Activated CD4-positive, CD25-positive, alpha-beta regulatory T cell treated with anti-CD3 and anti-CD28 coated beads, Interleukin-2, amount 50 U/mL, for 72 hours (primary cell): ENCODE data around the gene PSG1.
"Not testable (repeated sequence)": the region's sequence is repeated elsewhere in the genome, so short reads cannot be mapped to it uniquely, and the experiment has no call there.

Source experiments
- DNase-seq: peaks from one replicate; pipeline ENCODE4 v3.0.0; 2021

Gene PSG1

DNA sequence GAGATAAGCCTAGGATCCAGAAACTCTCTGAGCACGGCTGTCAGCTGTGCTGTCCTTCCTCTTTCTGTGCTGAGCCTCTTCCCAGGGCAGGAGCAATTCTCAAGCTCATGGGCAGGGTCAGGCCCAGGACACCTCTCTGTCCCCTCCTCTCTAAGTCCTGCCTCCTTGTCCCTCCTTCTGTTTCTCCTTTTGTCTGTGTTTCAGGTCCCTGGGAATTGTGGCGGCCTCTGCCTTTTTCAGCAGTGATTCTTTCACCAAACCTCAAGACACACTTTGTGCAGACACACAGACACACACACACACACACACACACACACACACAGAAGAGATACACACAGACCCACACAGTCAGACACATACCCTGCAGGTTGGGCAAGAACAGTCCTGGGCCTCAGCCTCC, at the start of gene PSG1:
TSS of gene PSG1 (minus strand) at position 101 of the 400 bp plus-strand sequence. CDS start 132 bp downstream, outside the sequence.
- DNase-seq = no peak

DNA sequence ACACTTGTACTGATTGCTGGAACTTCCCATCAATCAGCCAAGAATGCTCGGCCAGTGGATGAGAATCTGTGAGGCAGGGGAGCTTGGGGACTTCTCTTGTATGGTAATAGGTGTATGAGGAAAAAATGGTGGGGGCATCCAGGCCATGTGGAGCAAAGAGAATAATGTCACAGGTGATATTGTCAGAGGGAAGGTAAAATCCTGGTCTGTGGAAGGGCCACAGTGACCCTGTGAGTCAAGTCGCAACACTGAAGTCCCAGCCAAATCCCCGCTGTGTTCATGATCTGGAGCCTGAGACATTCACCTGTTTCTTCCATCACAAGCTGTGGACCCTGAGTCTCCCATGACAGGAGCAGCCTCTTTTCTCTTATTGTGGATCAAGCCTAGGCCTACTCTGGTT, 49.4 kb upstream of the PSG1 start:
- no peak for DNase-seq

DNA sequence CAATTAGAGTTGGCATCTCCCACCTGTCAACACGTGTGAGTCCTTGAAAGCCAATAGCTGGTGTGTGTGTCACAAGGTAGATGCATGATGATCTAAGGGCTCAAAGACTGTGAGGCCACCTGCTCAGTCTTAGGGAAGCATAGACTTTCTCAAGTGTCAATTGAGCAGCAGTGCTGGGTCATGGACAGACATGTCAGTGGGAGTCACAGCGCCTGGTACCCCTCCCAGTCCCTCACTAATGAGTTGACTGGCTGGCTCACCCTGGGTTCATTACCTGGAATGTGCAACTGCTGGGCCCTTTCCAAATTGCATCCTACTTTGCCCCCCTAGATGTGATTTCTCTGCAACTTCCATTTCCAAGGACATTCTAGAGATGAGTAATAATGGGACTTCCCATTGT, 47.3 kb upstream of the PSG1 start:
- DNase-seq = no peak

DNA sequence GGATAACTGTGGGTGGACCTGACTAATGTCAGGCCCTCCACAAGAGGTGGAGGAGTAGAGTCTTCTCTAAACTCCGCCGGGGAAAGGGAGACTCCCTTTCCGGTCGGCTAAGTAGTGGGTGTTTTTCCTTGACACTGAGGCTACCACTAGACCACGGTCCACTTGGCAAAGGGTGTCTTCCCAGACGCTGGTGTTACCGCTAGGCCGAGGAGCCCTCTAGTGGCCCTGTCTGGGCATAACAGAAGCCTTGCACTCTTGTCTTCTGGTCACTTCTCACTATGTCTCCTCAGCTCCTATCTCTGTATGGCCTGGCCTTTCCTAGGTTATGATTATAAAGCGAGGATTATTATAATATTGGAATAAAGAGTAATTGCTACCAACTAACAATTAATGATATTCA, 43.6 kb upstream of the PSG1 start:
- not testable (repeated sequence) for DNase-seq

DNA sequence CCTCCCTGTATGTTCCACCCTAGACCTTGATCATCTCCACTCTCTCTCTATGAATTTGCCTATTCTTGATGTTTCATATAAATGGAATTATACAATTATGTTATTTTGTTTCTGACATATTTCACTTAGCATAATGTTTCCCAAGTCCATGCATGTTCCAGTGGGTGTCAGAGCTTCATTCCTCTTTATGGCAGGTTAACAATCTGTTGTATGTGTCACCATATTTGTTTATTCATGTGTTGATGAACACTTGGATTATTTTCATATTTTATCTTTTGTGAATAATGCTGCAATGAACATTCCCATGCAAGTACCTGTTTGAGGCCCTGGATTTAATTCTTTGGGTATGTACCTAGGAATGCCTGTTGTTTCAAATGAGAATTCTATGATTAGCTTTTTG, 41.5 kb upstream of the PSG1 start:
- not testable (repeated sequence) for DNase-seq

DNA sequence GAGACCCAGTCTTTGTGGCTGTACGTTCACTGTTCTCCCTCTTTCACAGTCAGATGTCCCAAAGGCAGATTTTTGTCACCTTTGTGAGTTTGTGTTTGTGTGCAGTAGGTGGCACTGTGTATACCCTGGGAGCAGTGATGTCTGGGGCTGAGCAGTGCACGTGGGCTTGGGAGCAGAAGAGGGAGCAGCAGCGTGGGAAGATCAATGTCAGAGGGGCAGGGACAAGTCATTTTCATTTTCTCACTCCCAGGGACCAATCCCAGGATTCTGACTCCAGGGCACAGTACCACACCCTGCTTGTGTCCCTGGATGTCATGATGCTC, 40.2 kb upstream of the PSG1 start:
- no peak for DNase-seq

DNA sequence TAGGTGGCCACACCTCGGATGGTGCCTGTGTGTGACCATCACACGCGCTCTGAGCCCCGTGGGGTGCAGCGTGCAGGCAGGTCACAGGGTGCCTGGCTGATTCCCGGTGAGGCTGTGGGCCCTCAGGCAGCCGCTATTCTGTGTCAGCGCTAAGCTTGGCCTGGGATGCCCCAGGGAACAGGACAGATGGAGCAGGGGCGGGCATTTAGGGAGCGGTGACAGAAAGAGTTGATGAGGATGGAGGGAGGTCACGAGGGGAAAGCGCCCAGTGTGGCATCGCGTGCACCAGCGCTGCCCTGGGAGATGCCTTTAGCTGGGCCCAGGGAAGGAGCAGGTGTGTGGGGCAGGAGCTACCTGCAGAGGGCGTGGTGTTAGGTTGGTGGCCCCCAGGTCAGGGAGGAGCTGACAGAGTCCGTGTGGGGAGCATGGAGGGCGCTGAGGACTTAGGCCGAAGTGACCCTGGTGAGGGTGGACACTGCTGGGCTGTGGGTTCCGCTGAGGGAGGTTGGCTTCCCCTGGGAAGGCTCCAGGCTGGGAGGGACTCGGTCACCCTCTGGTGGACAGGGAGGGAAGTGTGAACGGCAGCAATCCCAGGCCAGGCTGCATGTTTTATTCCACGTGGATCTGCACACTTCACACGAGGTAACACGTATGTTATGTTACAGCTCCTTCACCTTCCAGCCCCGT, 39.7 kb upstream of the PSG1 start:
- DNase-seq = not testable (repeated sequence)

DNA sequence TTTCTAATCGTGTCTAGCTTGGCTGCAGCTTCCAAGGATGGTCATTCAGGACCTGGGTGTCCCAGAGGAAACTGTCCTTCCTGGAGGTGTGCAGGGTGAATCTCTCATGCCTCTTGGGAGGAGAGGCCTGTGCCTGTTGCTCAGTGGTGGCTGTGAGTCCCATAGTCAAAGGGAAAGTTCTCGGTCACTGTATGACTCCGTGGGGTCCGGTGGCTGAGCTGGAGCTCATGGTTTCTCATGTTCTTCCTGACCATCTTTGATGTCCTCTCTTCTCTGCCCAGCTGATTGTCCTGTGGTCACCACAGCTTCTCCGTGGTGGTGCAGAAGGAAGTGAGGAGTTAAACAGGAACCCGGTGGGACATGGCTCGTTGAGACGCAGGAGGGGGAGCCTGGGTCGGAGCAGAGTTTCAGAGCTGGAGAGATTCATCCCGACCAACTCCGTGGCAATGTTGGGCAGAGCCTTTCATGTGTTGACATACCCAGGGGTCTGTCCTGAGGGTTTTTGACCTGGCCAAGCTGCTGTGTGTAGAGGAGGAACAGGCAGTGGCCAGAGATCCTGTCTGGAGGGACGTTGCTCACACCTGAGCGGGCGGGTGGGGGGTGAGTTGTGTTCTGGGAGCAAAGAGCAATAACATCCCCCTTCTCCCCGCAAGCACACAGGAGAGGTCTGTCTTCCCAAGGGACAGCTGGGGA, 39.0 kb upstream of the PSG1 start:
- not testable (repeated sequence) for DNase-seq

DNA sequence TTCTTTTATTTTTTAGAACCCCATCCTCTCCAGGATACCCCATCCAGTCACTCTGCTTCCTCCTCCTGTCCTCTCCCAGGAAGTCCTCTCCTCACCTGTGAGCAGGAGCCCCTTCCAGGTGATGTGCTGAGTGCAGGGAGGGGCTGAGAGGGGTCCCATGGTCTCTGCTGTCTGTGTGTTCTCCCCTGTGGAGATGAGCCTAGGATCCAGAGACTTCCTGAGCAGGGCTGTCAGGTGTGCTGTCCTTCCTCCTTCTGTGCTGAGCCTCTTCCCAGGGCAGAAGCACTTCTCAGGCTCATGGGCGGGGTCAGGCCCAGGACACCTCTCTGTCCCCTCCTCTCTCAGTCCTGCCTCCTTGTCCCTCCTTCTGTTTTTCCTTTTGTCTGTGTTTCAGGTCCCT, 38.1 kb upstream of the PSG1 start, which contains the start of gene PSG6:
TSS of gene PSG6 (minus strand) at position 261 of the 400 bp plus-strand sequence. CDS start at position 159, 102 bp downstream.
- DNase-seq = not testable (repeated sequence)

DNA sequence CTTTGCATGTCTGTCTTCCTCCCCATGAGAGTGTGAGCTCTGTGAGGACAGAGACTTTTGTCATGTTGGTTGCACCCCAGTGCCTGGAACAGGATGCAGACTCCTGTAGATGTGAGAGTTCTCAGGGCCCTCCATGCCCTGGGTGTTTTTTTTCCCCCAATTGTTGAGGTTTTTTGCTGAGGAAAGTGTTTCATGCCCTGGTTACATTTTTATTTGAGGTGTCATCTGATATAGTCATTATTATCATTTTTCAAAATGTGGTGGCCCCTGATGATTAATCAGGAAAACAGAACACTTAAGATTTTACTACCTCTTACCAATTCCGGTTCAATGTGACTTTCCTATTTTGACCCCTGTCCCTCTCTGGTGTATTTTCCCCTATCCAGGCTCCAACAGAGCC, 37.4 kb upstream of the PSG1 start:
- not testable (repeated sequence) for DNase-seq

DNA sequence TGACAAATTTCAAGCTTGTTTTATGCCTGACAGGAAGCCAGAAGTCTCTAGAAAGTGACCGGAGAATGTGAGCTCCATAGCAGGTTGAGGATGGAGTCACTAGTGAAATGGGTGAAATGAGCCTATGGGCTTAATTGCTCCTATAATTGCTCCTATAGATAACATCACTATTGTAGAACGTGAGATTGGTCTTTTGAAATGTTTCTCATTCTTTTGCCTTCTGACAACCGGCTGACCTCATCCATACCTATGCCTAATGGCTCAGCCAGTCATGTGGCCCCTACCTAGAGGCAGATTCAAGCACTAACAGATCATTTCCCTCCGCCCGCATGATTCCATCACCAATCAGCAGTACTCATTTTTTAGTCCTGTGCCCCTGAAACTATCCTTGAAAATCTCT, 34.0 kb upstream of the PSG1 start:
- DNase-seq = not testable (repeated sequence)

DNA sequence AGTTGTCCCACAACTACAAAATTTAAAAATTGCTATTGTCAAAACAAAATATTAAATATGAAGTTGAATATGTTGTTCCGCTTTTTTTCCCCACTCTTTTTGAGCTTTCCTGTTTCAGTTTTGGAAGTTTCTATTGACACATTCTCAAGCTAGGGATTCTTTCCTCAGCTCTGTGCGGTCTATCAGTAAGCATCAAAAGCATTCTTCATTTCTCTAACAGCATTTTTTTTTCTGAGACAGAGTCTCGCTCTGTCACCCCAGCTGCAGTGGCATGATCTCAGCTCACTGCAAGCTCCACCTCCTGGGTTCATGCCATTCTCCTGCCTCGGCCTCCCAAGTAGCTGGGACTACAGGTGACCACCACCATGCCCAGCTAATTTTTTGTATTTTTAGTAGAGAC, 33.4 kb upstream of the PSG1 start:
- not testable (repeated sequence) for DNase-seq

DNA sequence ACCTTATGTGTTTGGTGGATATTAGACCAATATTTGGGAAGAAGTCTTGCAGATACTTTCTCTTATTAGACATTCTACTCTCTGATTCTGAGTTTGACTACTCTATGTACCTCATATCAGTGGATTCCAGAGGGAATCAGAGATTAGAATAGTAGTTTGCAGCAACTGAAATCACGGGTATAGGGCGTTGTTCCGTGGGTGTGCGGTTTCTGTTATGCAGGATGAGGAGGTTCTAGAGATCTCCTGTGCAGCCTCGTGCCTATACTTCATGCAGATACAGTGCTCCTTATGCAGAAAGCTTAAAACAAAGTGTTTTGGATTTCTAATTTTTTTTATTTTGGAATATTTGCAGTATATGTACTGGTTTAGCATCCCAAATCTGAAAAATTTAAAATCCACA, 32.2 kb upstream of the PSG1 start:
- DNase-seq = not testable (repeated sequence)

DNA sequence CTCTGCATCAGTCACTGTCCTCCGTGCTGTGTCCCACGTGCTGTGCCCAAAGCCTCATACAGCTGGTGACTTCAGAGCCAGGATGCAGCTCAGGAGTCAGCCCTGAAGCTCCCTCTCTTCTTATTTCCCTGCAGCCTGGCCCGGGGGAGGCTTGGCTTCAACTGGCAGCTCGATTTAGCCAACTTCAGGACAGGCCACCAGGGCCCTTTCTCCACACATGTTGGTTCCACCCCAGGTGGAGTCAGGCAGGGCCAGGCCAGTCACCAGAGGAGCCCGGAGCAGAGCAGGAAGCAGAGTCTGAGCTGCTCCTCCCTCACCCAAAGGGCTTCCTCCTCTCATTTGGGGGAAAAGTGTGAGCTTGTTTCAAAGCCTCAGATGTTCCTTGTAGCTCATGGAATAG, 26.6 kb upstream of the PSG1 start:
- not testable (repeated sequence) for DNase-seq

DNA sequence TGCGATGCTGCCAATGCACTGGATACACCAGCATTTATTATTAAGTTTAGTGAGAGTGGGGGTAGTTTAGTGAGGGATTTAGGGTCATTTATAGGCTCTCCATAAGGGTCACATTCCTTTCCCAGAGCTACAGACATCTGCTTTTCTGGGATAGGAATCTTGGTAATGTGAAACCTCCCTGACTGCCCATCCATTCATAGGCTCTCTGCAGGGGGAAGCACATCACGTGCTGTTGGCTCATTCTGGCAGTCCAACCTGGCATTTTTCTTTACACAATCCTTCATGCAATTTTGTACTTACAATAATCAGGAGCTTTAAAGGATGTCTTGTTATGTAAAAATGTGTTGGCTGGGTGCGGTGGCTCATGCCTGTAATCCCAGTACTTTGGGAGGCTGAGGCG, 21.0 kb upstream of the PSG1 start:
- not testable (repeated sequence) for DNase-seq

DNA sequence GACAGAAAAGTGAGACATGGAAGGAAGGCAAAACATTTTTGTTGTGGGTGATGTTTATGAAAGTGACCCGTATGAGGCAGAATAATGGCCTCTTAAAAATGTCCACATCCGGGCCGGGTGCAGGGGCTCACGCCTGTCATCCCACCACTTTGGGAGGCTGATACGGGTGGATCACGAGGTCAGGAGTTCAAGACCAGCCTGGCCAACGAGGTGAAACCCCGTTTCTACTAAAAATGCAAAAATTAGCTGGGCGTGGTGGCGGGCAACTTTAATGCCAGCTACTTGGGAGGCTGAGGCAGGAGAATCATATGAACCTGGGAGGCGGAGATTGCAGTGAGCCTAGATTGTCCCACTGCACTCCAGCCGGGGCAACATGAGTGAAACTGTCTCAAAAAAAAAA, 20.2 kb upstream of the PSG1 start:
- not testable (repeated sequence) for DNase-seq

DNA sequence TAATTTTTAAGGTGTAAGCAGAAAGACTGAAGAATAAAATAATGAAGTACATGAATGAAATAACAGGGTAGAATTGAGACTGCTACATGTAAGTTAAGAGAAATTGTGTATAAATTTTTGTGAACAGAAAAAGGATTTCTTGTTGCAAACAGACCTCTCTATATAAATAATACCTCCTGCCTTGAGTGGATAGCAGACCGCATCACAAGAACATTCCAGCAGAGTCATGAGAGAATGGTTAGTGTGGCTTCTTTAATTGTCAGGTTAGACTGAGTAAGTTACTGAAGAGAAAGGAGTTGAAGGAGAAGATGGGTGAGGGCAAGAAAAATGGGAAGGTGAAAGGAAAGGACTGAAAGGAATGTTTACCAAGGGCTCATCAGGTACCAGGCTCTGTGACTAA, 19.6 kb upstream of the PSG1 start:
- not testable (repeated sequence) for DNase-seq

DNA sequence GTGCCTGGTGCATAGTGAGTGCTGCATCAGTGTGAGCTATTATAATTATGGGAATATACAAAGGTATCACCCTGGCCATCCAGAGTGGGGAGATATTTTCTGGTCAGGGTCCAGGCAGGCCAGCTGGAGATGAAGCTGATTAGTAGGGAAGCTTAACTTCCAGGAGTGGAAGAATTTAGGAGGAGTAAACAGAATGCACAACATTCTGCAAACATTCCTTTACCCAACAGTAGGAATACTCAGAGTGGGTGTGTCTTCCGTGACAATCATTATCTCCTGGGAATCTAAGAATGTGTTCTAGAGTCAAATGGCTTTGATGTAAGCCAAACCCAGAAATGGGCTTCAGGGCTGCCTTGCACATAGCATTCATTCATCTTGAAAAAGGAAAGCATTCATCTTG, 19.1 kb upstream of the PSG1 start:
- DNase-seq = not testable (repeated sequence)

DNA sequence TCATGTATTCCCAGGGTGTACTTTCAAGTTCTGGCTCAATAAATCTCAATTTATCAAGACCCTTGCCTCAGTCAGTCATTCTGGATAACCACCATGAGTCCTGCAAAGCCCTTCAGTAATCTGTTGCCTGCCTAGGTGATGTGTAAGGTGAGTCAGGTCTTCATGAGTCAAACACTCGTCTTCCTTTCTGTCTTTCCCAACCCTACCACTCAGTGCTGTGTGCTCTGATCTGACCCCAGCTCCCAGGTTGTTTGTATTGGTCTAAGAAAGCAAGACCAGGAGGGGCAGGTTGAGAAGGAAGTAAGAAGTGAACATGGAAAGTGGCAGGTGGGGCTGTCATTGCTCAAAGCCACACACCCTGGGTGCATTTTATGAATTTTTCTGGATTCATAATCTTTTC, 18.2 kb upstream of the PSG1 start:
- DNase-seq = not testable (repeated sequence)

DNA sequence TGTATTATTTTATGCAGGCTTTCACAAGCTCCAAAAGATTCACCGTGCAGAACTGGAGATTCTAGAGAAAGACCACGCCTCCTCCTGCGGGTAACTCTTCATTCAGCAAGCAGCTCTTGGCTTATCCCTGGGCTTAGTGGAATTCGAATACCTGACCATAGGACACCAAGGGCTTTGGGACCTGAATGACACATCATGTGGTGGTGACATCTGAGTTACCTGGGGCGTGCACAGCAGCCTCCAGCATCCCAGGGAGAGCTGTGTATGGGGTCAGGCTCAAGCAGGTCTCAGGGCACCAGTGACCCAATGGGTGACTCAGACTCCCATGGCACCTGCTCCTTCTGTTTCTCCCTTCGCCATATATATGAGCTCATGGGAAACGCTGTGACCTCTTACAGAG, 10.9 kb upstream of the PSG1 start:
- DNase-seq = not testable (repeated sequence)

DNA sequence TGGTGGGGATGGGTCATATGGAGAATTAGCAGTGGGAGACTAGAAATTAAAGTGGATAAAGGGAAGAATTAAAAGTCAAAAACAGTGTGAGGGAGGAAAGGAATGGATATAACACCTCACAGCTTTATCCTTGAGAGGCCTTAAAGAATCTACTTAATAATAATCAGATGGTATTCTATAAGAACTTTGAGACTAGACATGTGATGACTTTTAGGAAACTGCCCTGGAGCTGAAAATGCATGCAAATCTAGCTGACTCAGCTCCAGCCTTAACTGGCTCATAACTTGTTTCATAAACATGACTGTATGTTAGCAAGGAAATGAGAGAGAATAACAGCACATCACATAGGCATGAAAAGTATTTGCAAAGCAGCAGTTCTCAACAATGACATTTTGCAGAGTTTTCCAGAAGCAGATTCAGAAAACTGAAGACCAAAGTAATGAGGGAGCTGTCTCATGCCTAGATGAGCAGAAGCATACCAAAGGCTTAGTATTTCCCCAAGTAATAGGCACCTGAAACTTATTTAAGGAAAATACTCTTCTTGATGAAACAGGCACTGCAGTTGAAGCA, 8.4 kb upstream of the PSG1 start:
- DNase-seq = not testable (repeated sequence)

DNA sequence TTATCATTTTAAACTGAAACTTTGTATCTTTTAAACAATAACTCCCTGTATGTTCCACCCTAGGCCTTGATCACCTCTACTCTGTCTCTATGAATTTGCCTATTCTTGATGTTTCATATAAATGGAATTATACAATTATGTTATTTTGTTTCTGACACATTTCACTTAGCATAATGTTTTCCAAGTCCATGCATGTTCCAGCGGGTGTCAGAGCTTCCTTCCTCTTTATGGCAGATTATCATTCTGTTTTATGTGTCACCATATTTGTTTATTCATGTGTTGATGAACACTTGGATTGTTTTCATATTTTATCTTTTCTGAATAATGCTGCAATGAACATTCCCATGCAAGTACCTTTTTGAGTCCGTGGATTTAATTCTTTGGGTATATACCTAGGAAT, 3.2 kb upstream of the PSG1 start:
- not testable (repeated sequence) for DNase-seq

DNA sequence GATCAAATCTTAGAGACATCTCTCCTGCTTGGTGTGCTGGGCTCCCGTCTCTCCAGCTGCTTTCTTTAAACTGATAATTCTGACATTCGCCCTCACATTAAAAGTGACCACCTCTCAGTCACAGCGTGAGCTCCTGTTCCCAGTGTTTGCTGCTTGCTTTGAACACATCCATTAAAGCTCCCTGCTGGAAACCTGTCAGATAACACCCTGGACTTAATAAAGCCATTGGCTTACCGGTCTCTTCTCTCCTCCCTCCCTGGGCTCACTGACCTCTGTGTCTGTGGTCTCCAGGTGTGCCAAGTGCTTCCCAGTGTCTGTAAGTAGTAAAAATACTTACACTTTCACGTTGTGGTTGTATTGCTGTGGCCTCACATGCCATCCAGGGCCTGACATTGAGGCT, 2.5 kb upstream of the PSG1 start:
- not testable (repeated sequence) for DNase-seq

DNA sequence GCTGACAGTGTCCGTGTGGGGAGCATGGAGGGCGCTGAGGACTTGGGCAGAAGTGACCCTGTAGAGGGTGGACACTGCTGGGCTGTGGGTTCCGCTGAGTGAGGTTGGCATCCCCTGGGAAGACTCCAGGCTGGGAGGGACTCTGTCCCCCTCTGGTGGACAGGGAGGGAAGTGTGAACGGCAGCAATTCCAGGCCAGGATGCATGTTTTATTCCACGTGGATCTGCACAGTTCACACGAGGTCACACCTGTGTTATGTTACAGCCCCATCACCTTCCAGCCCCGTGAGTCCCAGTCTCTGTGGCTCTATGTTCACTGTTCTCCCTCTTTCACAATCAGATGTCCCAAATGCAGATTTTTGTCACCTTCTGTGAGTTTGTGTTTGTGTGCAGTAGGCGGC, 1.8 kb upstream of the PSG1 start:
- not testable (repeated sequence) for DNase-seq
